Suprapubic skin (tissue), 4 donors: Measurements from ENCODE around the gene ISLR2.

ENCODE experiments used
- CTCF ChIP-seq, 2 donors: fragments of 200-600 bp in 1 of 2; fragments of 450-650 bp in 1 of 2; sonication (generic) in 1 of 2; IDR thresholded peaks; one replicate each; pipeline ENCODE4 v1.5.1; 2016 to 2019; ENCODE audit warnings: antibody characterized with exemption in 2 of 2, mild to moderate bottlenecking in 1 of 2, moderate library complexity in 1 of 2
- EP300 ChIP-seq: sonication (generic); formaldehyde crosslinking; IDR thresholded peaks from one replicate; pipeline ENCODE4 v1.6.1; 2017; ENCODE audit warnings: antibody characterized with exemption
- POLR2A ChIP-seq, 2 donors: fragments of 450-650 bp; IDR thresholded peaks; one replicate each; pipeline ENCODE4 v1.6.1; 2017; ENCODE audit warnings: antibody characterized with exemption in 2 of 2, mild to moderate bottlenecking in 2 of 2, moderate library complexity in 2 of 2
- POLR2AphosphoS5 ChIP-seq, 3 donors: sonication (generic); formaldehyde crosslinking; IDR thresholded peaks; one replicate each; pipeline ENCODE4 v1.6.1; 2017; ENCODE audit warnings: antibody characterized with exemption in 3 of 3

DNA sequence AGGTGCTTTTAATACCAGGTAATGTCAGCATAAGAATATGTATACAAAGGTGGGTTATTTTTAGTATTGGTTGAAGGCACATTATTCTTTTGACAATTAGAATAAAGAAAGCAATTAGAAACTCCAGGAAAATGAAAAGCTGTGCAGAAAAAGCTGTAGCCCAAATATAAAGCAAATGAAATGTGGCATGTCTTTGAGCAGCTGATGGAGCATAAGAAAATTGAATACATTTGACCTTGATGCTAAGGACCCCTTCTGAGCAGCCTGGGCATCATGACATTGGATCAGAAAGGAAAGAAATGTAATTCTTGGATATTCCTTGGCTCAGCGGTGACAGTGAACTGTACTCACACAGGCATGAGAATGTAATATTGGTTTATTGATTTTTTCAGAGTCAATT is 35.1 kb downstream of the ISLR2 start:
- TF ChIP-seq CTCF (IDR thresholded peaks at IDR 0.05) (no peak), POLR2A (IDR thresholded peaks at IDR 0.05) (no peak), POLR2AphosphoS5 (IDR thresholded peaks at IDR 0.05) (no peak), EP300 (no peak)
